ENCODE data around the gene SORCS3. TPM values are rescaled to one million over a fixed set of nuclear protein-coding genes. Genes with fewer than 3 reads are reported as not detected.

Gene SORCS3
- total and polyA plus RNA-seq, 9 of the 15 experiments (the other 6 are each of a cell fraction or from before 2014, with no cell fraction given), result not detected

DNA sequence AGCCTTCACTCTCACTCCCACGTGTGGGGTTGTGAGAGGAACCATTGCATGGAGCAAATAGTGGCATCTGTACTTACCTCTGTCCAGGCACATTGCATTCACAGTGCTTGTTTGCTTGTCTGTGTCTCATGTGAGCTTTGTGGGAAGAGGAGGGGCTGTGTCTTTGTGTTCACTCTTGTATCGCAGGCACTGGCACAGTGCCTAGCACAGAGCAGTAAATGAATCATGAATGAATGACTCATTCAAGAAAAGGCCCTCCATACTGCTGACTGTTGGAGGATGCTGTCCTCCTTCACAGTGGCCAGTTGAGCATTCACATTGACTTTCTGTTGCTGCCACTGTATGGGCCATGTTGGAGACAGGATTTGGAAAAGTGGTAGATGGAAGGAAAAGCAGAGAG lies 125.3 kb downstream of the SORCS3 start:
- intact Hi-C loops (cut with micrococcal nuclease), result no loop called here

More for the DNA sequence above, 125.3 kb downstream of the SORCS3 start:
- CTCF ChIA-PET (ENCODE audit: low intra/inter-chr PET ratio), result no interaction called here
- Histone ChIP-seq H3K4me1 (replicated peaks in 1 of 2; ENCODE audit: control insufficient read depth in 2 of 2, insufficient read depth in 2 of 2, low read length in 2 of 2) (no peaks in the 10 kb centered on the region), H4K20me1 (replicated peaks; ENCODE audit: control insufficient read depth, insufficient read depth, low read length) (no peaks in the 10 kb centered on the region), H3K4me3 (no peak overlapping the region), H3K36me3 (ENCODE audit: control insufficient read depth, insufficient read depth, low read length) (no peaks in the 10 kb centered on the region), H3K9ac (ENCODE audit: insufficient read depth in 1 of 2, low read depth in 2 of 2, low read length in 2 of 2) (no peak overlapping the region), H3K4me2 (ENCODE audit: insufficient read depth, low read length) (no peak overlapping the region), H3K27me3 (ENCODE audit: control insufficient read depth in 2 of 2, insufficient read depth in 2 of 2, low read length in 2 of 2) (no peaks in the 10 kb centered on the region), H3K9me1 (ENCODE audit: control insufficient read depth, insufficient read depth, low read length) (no peaks in the 10 kb centered on the region), H3K79me2 (ENCODE audit: control insufficient read depth, insufficient read depth, low read length) (no peaks in the 10 kb centered on the region), H2AFZ (ENCODE audit: low read depth, low read length) (no peak overlapping the region), H3K9me3 (replicated peaks; ENCODE audit: control insufficient read depth, insufficient read depth, low read depth, low read length) (no peaks in the 10 kb centered on the region), H3K27ac (ENCODE audit: extremely low read depth, low read depth, low read length) (no peak overlapping the region)
- POLR2A ChIA-PET, result no interaction called here
- in situ Hi-C loops (cut with MboI), result no loop called here
- ATAC-seq (no peak), DNase-seq (ENCODE audit: extremely low read depth in 1 of 4, low spot score in 3 of 4) (no peak), FAIRE-seq (no peak)
- BruUV-seq (replicated peaks), result no TSS peak
- no peak for TF ChIP-seq ZNF175 (CRISPR knock-in tag; IDR thresholded peaks at IDR 0.05; ENCODE audit: low read depth)
- TF ChIP-seq ESRRA (IDR thresholded peaks at IDR 0.05; ENCODE audit: borderline replicate concordance, low read depth), result no peak
- no peak for TF ChIP-seq ZNF347 (CRISPR knock-in tag; IDR thresholded peaks at IDR 0.05; ENCODE audit: low read depth)
- TF ChIP-seq NFXL1 (CRISPR knock-in tag; IDR thresholded peaks at IDR 0.05), result no peak
- TF ChIP-seq, protein P1, sequence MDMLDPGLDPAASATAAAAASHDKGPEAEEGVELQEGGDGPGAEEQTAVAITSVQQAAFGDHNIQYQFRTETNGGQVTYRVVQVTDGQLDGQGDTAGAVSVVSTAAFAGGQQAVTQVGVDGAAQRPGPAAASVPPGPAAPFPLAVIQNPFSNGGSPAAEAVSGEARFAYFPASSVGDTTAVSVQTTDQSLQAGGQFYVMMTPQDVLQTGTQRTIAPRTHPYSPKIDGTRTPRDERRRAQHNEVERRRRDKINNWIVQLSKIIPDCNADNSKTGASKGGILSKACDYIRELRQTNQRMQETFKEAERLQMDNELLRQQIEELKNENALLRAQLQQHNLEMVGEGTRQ (CRISPR knock-in tag; IDR thresholded peaks at IDR 0.05), result no peak
- TF ChIP-seq ZNF217 (CRISPR knock-in tag; IDR thresholded peaks at IDR 0.05), result no peak
- no peak for TF ChIP-seq E2F6 (IDR thresholded peaks at IDR 0.05; ENCODE audit: borderline replicate concordance in 1 of 2, extremely low read depth in 1 of 2, insufficient read depth in 1 of 2, insufficient read length in 1 of 2, low read depth in 1 of 2, low read length in 1 of 2, poor library complexity in 1 of 2, severe bottlenecking in 1 of 2)
- no peak for TF ChIP-seq HMG20B (CRISPR knock-in tag; IDR thresholded peaks at IDR 0.05)
- WGBS (ENCODE audit: insufficient coverage, low coverage, missing lambda C conversion rate), result 0% methylated on average over 2 of the region's 2 CpGs

Data from K562 (cell line).